Osteocyte (in vitro differentiated cells): ENCODE measurements around the gene HES3. TPM values are rescaled to one million over a fixed set of nuclear protein-coding genes. Genes with fewer than 3 reads are reported as not detected.

ENCODE experiments used
- DNase-seq: peaks from one replicate; pipeline ENCODE4 v3.0.0; 2021; ENCODE audit warnings: mixed read lengths; ENCODE audit not compliant: unreplicated experiment; ENCODE audit errors: extremely low spot score
- H3K27ac Mint-ChIP-seq: one replicate; pipeline ENCODE4 v1.8.0; 2021; ENCODE audit warnings: mild to moderate bottlenecking, mixed read lengths; ENCODE audit not compliant: unreplicated experiment
- H3K27me3 Mint-ChIP-seq: one replicate; pipeline ENCODE4 v1.8.0; 2021; ENCODE audit warnings: mixed read lengths; ENCODE audit not compliant: unreplicated experiment
- H3K36me3 Mint-ChIP-seq: one replicate; pipeline ENCODE4 v1.8.0; 2021; ENCODE audit warnings: mixed read lengths; ENCODE audit not compliant: unreplicated experiment
- H3K4me1 Mint-ChIP-seq: one replicate; pipeline ENCODE4 v1.8.0; 2021; ENCODE audit warnings: mixed read lengths; ENCODE audit not compliant: unreplicated experiment
- H3K4me3 Mint-ChIP-seq: one replicate; pipeline ENCODE4 v1.8.0; 2021; ENCODE audit warnings: mild to moderate bottlenecking, moderate library complexity, mixed read lengths; ENCODE audit not compliant: unreplicated experiment
- H3K9me3 Mint-ChIP-seq: one replicate; pipeline ENCODE4 v1.8.0; 2021; ENCODE audit warnings: mixed read lengths; ENCODE audit not compliant: unreplicated experiment
- total RNA-seq: library from RNA; stranded (reverse); gene quantifications from 2 replicates; pipeline ENCODE4 v1.2.1, GENCODE V29; 2021
- TF ChIP-seq, protein P1 (sequence below): fragments of 200-600 bp; sonication (generic); IDR thresholded peaks from 2 replicates; pipeline ENCODE4 v1.5.0; 2021; ENCODE audit warnings: antibody characterized with exemption, mild to moderate bottlenecking, moderate library complexity

HES3 gene
- total RNA-seq, 1 donor from 2014 or later, result not detected

DNA sequence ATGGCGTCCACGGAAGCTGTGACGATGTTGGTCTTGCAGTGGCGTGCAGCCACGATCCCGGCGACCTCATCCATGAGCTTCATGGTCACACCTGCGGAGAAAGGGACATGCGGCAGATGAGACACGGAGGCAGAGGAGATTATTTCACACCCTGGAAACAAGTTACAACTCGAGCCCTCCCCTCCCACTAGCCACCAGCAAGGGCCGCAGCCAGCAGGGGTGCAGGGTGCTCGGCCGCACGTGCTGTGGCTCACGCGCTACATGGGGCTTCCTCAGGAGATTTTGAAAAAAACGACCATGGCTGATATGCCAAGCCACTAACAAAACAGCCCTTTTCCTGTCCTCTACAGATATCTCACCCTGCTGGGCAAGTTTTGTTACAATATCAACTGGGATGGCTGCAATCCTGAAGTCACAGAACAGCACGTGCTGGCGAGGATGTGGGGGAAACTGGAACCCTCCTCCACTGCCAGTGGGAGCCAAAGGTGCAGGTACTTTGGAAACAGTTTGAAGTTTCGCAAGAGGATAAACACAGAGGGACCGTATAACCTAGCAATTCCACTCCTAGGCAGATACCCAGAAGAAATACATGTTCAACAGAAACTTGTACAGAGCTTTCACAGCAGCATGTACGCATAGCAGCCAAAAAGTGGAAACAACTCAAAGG lies 51.0 kb downstream of the HES3 start:
- Mint-ChIP-seq H3K27ac (no peak overlapping the region), H3K36me3 (peaks cover 6% of the 10 kb centered on the region), H3K27me3 (no peaks in the 10 kb centered on the region), H3K4me3 (no peak overlapping the region), H3K9me3 (no peaks in the 10 kb centered on the region), H3K4me1 (peaks cover 3% of the 10 kb centered on the region)
- no peak for DNase-seq
- TF ChIP-seq, protein P1, sequence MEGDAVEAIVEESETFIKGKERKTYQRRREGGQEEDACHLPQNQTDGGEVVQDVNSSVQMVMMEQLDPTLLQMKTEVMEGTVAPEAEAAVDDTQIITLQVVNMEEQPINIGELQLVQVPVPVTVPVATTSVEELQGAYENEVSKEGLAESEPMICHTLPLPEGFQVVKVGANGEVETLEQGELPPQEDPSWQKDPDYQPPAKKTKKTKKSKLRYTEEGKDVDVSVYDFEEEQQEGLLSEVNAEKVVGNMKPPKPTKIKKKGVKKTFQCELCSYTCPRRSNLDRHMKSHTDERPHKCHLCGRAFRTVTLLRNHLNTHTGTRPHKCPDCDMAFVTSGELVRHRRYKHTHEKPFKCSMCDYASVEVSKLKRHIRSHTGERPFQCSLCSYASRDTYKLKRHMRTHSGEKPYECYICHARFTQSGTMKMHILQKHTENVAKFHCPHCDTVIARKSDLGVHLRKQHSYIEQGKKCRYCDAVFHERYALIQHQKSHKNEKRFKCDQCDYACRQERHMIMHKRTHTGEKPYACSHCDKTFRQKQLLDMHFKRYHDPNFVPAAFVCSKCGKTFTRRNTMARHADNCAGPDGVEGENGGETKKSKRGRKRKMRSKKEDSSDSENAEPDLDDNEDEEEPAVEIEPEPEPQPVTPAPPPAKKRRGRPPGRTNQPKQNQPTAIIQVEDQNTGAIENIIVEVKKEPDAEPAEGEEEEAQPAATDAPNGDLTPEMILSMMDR, result no peak

Other genes with a start within 250 kb of the HES3 start
- gene KCNAB2, start 198.3 kb upstream of the HES3 start, total RNA-seq, result 9.3 and 10.4 TPM in 2 replicates
- 0.16 and 0.43 TPM in 2 replicates for gene CHD5, start 63.9 kb upstream of the HES3 start, total RNA-seq
- 359 and 373 TPM in 2 replicates for gene RPL22, start 44.6 kb upstream of the HES3 start, total RNA-seq
- 12.4 TPM in 2 replicates for gene RNF207, start 38.1 kb upstream of the HES3 start, total RNA-seq
- 74.7 and 81.1 TPM in 2 replicates for gene ICMT, start 8.2 kb upstream of the HES3 start, total RNA-seq
- gene GPR153, start 16.9 kb downstream of the HES3 start, total RNA-seq, result 4.2 and 4.4 TPM in 2 replicates
- 21.6 and 21.8 TPM in 2 replicates for gene ACOT7, start 149.6 kb downstream of the HES3 start, total RNA-seq
- not detected in 2 replicates for gene HES2, start 175.7 kb downstream of the HES3 start, total RNA-seq
- 0.31 TPM in 1 of 2 replicates, not detected in the other for gene ESPN, start 180.6 kb downstream of the HES3 start, total RNA-seq
- 26.4 and 27.9 TPM in 2 replicates for gene TNFRSF25, start 222.0 kb downstream of the HES3 start, total RNA-seq
- gene PLEKHG5, start 247.5 kb downstream of the HES3 start, total RNA-seq, result 33.0 and 34.9 TPM in 2 replicates